ENCODE measurements around the gene EFNA1.

The EFNA1 gene

GRCh38 chr1:155120253-155120652 lies 7.4 kb upstream of the EFNA1 start:
- Histone ChIP-seq H3K27me3 (replicated peaks) (peaks cover 11% of the 10 kb centered on the region), H3K27ac (no peak overlapping the region), H3K36me3 (replicated peaks) (no peaks in the 10 kb centered on the region), H3K4me3 (ENCODE audit: low read depth, low read length) (no peak overlapping the region)
- DNase-seq: no peak
- no peak for TF ChIP-seq CTCF (IDR thresholded peaks at IDR 0.05; ENCODE audit: low read depth, low read length, missing control alignments)
- in situ Hi-C loops (cut with HindIII; ENCODE audit: low pct_ligation_motif_present, low sequenced_read_pairs): no loop called here

GRCh38 chr1:155121249-155121648 lies 6.4 kb upstream of the EFNA1 start:
- in situ Hi-C loops (cut with HindIII; ENCODE audit: low pct_ligation_motif_present, low sequenced_read_pairs): no loop called here
- Histone ChIP-seq H3K27me3 (replicated peaks) (peaks cover 16% of the 10 kb centered on the region), H3K4me3 (ENCODE audit: low read depth, low read length) (no peak overlapping the region), H3K36me3 (replicated peaks) (no peaks in the 10 kb centered on the region), H3K27ac (no peak overlapping the region)
- TF ChIP-seq CTCF (IDR thresholded peaks at IDR 0.05; ENCODE audit: low read depth, low read length, missing control alignments): no peak
- no peak for DNase-seq

GRCh38 chr1:155122308-155122707 lies 5.4 kb upstream of the EFNA1 start:
- TF ChIP-seq CTCF (IDR thresholded peaks at IDR 0.05; ENCODE audit: low read depth, low read length, missing control alignments): no peak
- H3K4me3 ChIP-seq (ENCODE audit: low read depth, low read length): no peak overlapping the region
- no peak for DNase-seq
- H3K27ac ChIP-seq: no peak overlapping the region
- H3K27me3 ChIP-seq (replicated peaks): peaks cover 24% of the 10 kb centered on the region
- no peaks in the 10 kb centered on the region for H3K36me3 ChIP-seq (replicated peaks)
- in situ Hi-C loops (cut with HindIII; ENCODE audit: low pct_ligation_motif_present, low sequenced_read_pairs): no loop called here

GRCh38 chr1:155123801-155124200 lies 3.9 kb upstream of the EFNA1 start:
- H3K36me3 ChIP-seq (replicated peaks): no peaks in the 10 kb centered on the region
- DNase-seq: no peak
- peaks cover 36% of the 10 kb centered on the region for H3K27me3 ChIP-seq (replicated peaks)
- H3K27ac ChIP-seq: no peak overlapping the region
- in situ Hi-C loops (cut with HindIII; ENCODE audit: low pct_ligation_motif_present, low sequenced_read_pairs): no loop called here
- TF ChIP-seq CTCF (IDR thresholded peaks at IDR 0.05; ENCODE audit: low read depth, low read length, missing control alignments): no peak
- no peak overlapping the region for H3K4me3 ChIP-seq (ENCODE audit: low read depth, low read length)

- H3K27ac ChIP-seq: no peak overlapping the region
Measured at GRCh38 chr1:155124503-155125463, 2.9 kb upstream of the EFNA1 start.

More at GRCh38 chr1:155124503-155125463, 2.9 kb upstream of the EFNA1 start:
- in situ Hi-C loops (cut with HindIII; ENCODE audit: low pct_ligation_motif_present, low sequenced_read_pairs): no loop called here
- H3K27me3 ChIP-seq (replicated peaks): peaks cover 40% of the 10 kb centered on the region
- TF ChIP-seq CTCF (IDR thresholded peaks at IDR 0.05; ENCODE audit: low read depth, low read length, missing control alignments): no peak
- H3K36me3 ChIP-seq (replicated peaks): no peaks in the 10 kb centered on the region
- DNase-seq: peak; percentile 52
- H3K4me3 ChIP-seq (ENCODE audit: low read depth, low read length): no peak overlapping the region
